CD14-positive monocyte (primary cell): Measurements from ENCODE around the gene PCAT7. TPM values are rescaled to one million over a fixed set of nuclear protein-coding genes. Genes with fewer than 3 reads are reported as not detected.

Experiments
- DNase-seq, 3 donors: peaks; one replicate each; pipeline ENCODE4 v3.0.0-alpha.2; 2011 to 2022
- H2AFZ ChIP-seq: 2 replicates; pipeline ENCODE4 v1.6.0; 2012; ENCODE audit warnings: mild to moderate bottlenecking, low read depth, low read length, inconsistent platforms; ENCODE audit not compliant: insufficient read depth, poor library complexity, severe bottlenecking
- H3K27ac ChIP-seq, 2 donors: 1 replicate in 1 of 2; 2 replicates in 1 of 2; pipeline ENCODE4 v1.5.1; 2012 to 2013; ENCODE audit warnings: low read length in 2 of 2, control low read depth in 1 of 2, inconsistent platforms in 1 of 2, low read depth in 1 of 2, mild to moderate bottlenecking in 1 of 2
- H3K27me3 ChIP-seq, 2 donors: one replicate each; pipeline versions ENCODE4 v1.6.0 to v1.6.1; 2011 to 2013; ENCODE audit warnings: low read length in 2 of 2; ENCODE audit not compliant: control insufficient read depth in 2 of 2, insufficient read depth in 2 of 2
- H3K36me3 ChIP-seq, 2 donors: replicated peaks in 1 of 2; 1 replicate in 1 of 2; 2 replicates in 1 of 2; pipeline versions ENCODE4 v1.5.1 to v1.6.1; 2012 to 2013; ENCODE audit warnings: low read length in 2 of 2, control low read depth in 1 of 2, inconsistent platforms in 1 of 2, mild to moderate bottlenecking in 1 of 2; ENCODE audit not compliant: insufficient read depth in 2 of 2, control insufficient read depth in 1 of 2
- H3K4me1 ChIP-seq, 2 donors: 1 replicate in 1 of 2; 2 replicates in 1 of 2; pipeline versions ENCODE4 v1.5.1 to v1.6.1; 2012 to 2013; ENCODE audit warnings: low read length in 2 of 2, control low read depth in 1 of 2, inconsistent platforms in 1 of 2, mild to moderate bottlenecking in 1 of 2, moderate library complexity in 1 of 2; ENCODE audit not compliant: insufficient read depth in 2 of 2, control insufficient read depth in 1 of 2
- H3K4me2 ChIP-seq: replicated peaks from 2 replicates; pipeline ENCODE3; 2012; ENCODE audit warnings: low read length, moderate library complexity, mild to moderate bottlenecking; ENCODE audit not compliant: poor library complexity, severe bottlenecking; ENCODE audit errors: extremely low read depth
- H3K4me3 ChIP-seq, 3 experiments: fragments of 200-600 bp in 1 of 3; sonication (generic) in 1 of 3; replicated peaks in 1 of 3; 1 replicate in 2 of 3; 2 replicates in 1 of 3; pipeline ENCODE4 v1.5.1; 2011 to 2013; ENCODE audit warnings: low read length in 3 of 3, mild to moderate bottlenecking in 3 of 3, control low read depth in 2 of 3, low read depth in 2 of 3, inconsistent platforms in 1 of 3, moderate library complexity in 1 of 3
- H3K79me2 ChIP-seq: 2 replicates; pipeline ENCODE4 v1.6.0; 2012; ENCODE audit warnings: mild to moderate bottlenecking, control low read depth, inconsistent platforms, low read length, moderate library complexity; ENCODE audit not compliant: insufficient read depth
- H3K9ac ChIP-seq: 2 replicates; pipeline ENCODE4 v1.6.0; 2017; ENCODE audit warnings: low read length, mild to moderate bottlenecking; ENCODE audit not compliant: insufficient read depth, poor library complexity, severe bottlenecking
- H3K9me3 ChIP-seq, 2 donors: replicated peaks in 1 of 2; 1 replicate in 1 of 2; 2 replicates in 1 of 2; pipeline versions ENCODE4 v1.5.1 to v1.6.1; 2012 to 2013; ENCODE audit warnings: low read length in 2 of 2, control low read depth in 1 of 2; ENCODE audit not compliant: control insufficient read depth in 1 of 2, insufficient read depth in 1 of 2
- H4K20me1 ChIP-seq: 2 replicates; pipeline ENCODE4 v1.6.0; 2012; ENCODE audit warnings: mild to moderate bottlenecking, low read length, control low read depth, moderate library complexity; ENCODE audit not compliant: insufficient read depth
- H3K27ac Mint-ChIP-seq, 7 donors: one replicate each; pipeline ENCODE4 v1.8.0; 2020; ENCODE audit warnings: mild to moderate bottlenecking in 7 of 7, mixed read lengths in 7 of 7, moderate library complexity in 6 of 7, inconsistent platforms in 2 of 7
- H3K27me3 Mint-ChIP-seq, 3 donors: one replicate each; pipeline ENCODE4 v1.8.0; 2021 to 2022; ENCODE audit warnings: low read depth in 3 of 3, mild to moderate bottlenecking in 3 of 3, mixed read lengths in 3 of 3, moderate library complexity in 3 of 3, inconsistent platforms in 1 of 3
- H3K36me3 Mint-ChIP-seq, 2 donors: one replicate each; pipeline ENCODE4 v1.8.0; 2020; ENCODE audit warnings: mixed read lengths in 2 of 2, inconsistent platforms in 1 of 2, mild to moderate bottlenecking in 1 of 2
- H3K4me1 Mint-ChIP-seq: one replicate; pipeline ENCODE4 v1.8.0; 2020; ENCODE audit warnings: mild to moderate bottlenecking, mixed read lengths
- H3K4me3 Mint-ChIP-seq, 2 donors: one replicate each; pipeline ENCODE4 v1.8.0; 2020; ENCODE audit warnings: mild to moderate bottlenecking in 2 of 2, mixed read lengths in 2 of 2, moderate library complexity in 1 of 2
- H3K9me3 Mint-ChIP-seq, 7 donors: one replicate each; pipeline ENCODE4 v1.8.0; 2020 to 2022; ENCODE audit warnings: mixed read lengths in 7 of 7, mild to moderate bottlenecking in 6 of 7, moderate library complexity in 6 of 7, inconsistent platforms in 2 of 7
- WGBS: methylation state at CpG from one replicate; pipeline ENCODE4 v1.1.5; 2013; ENCODE audit warnings: missing lambda C conversion rate; ENCODE audit not compliant: insufficient coverage; 5-methylcytosine and 5-hydroxymethylcytosine counted together
- intact Hi-C, 2 donors: fragments of 100-400 bp; cut with micrococcal nuclease; formaldehyde crosslinking; loops; one replicate each; pipeline versions ENCODE4 v1.15.0 to v1.15.1; 2023
- polyA plus RNA-seq, 3 donors: library from polyadenylated mRNA; depleted of rRNA in 1 of 3; unstranded in 2 of 3; stranded (reverse) in 1 of 3; fragments of 300-500 nt in 2 of 3; fragments of >200 nt in 1 of 3; fragmentation: Illumina TruSeq in 2 of 3; gene quantifications; 1 replicate in 2 of 3; 2 replicates in 1 of 3; pipeline ENCODE4 v1.2.3, GENCODE V29; 2012 to 2021
- TF ChIP-seq, protein P1 (sequence below): fragments of 200-600 bp; IDR thresholded peaks from one replicate; pipeline ENCODE4 v1.8.0; 2022; ENCODE audit warnings: antibody characterized with exemption, mild to moderate bottlenecking

PCAT7 gene
- polyA plus RNA-seq, 3 donors: not detected

DNA sequence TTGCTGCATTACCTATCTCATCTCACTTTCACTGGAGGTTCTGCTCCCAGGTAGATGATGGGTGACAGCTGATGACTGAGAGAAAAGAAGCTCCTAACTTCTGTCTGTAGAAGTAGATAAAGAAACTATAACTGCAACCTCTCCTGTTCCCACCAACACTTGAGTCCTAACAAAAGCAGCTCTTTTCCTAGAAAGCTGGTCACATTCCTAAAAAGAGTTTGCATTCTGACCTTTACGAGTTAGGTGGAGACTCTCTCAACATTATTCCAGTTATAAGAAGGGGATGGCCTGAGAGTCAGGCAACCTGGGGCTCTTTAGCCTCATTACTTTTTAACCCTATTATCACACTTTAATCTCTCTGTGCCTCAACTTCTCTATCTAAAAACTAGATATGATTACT lies 8.9 kb upstream of the PCAT7 start:
- WGBS: no CpG with 5 or more reads among the region's 1 CpG
- H3K27me3 Mint-ChIP-seq: peaks cover 5 to 13% (median 12%) of the 10 kb centered on the region in 3 donors
- TF ChIP-seq, protein P1, sequence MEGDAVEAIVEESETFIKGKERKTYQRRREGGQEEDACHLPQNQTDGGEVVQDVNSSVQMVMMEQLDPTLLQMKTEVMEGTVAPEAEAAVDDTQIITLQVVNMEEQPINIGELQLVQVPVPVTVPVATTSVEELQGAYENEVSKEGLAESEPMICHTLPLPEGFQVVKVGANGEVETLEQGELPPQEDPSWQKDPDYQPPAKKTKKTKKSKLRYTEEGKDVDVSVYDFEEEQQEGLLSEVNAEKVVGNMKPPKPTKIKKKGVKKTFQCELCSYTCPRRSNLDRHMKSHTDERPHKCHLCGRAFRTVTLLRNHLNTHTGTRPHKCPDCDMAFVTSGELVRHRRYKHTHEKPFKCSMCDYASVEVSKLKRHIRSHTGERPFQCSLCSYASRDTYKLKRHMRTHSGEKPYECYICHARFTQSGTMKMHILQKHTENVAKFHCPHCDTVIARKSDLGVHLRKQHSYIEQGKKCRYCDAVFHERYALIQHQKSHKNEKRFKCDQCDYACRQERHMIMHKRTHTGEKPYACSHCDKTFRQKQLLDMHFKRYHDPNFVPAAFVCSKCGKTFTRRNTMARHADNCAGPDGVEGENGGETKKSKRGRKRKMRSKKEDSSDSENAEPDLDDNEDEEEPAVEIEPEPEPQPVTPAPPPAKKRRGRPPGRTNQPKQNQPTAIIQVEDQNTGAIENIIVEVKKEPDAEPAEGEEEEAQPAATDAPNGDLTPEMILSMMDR: no peak

GRCh38 chr9:94553029-94553938 lies 1.6 kb upstream of the PCAT7 start:
- DNase-seq: no peak
- no peaks in the 10 kb centered on the region for H3K79me2 ChIP-seq
- 93% methylated on average over 19 of the region's 29 CpGs for WGBS
- H4K20me1 ChIP-seq: no peaks in the 10 kb centered on the region
- H3K4me2 ChIP-seq: no peak overlapping the region
- Mint-ChIP-seq H3K27ac (no peak overlapping the region), H3K36me3 (no peaks in the 10 kb centered on the region), H3K9me3 (peaks cover 0 to 2% (median 0%) of the 10 kb centered on the region in 7 donors), H3K27me3 (peaks cover 2 to 19% (median 19%) of the 10 kb centered on the region in 3 donors), H3K4me3 (no peak overlapping the region), H3K4me1 (peaks cover 5% of the 10 kb centered on the region)
- H2AFZ ChIP-seq: no peak overlapping the region
- intact Hi-C loops: no loop called here
- H3K4me1 ChIP-seq: no peaks in the 10 kb centered on the region
- H3K36me3 ChIP-seq: no peaks in the 10 kb centered on the region
- no peak overlapping the region for H3K4me3 ChIP-seq
- peaks cover 0 to 12% of the 10 kb centered on the region in 2 donors for H3K27me3 ChIP-seq
- TF ChIP-seq, protein P1: no peak
- no peak overlapping the region for H3K9ac ChIP-seq
- no peak overlapping the region for H3K27ac ChIP-seq
- no peaks in the 10 kb centered on the region for H3K9me3 ChIP-seq

More for the DNA sequence above, 8.9 kb upstream of the PCAT7 start:
- Histone ChIP-seq H3K36me3 (no peaks in the 10 kb centered on the region), H3K9me3 (no peaks in the 10 kb centered on the region), H3K4me3 (no peak overlapping the region), H2AFZ (no peak overlapping the region), H3K4me2 (no peak overlapping the region), H3K4me1 (no peaks in the 10 kb centered on the region), H4K20me1 (no peaks in the 10 kb centered on the region), H3K27me3 (peaks cover 0 to 11% of the 10 kb centered on the region in 2 donors), H3K27ac (no peak overlapping the region), H3K79me2 (no peaks in the 10 kb centered on the region), H3K9ac (no peak overlapping the region)
- H3K4me3 Mint-ChIP-seq: no peak overlapping the region
- no peak overlapping the region for H3K27ac Mint-ChIP-seq
- H3K9me3 Mint-ChIP-seq: peaks cover 0 to 1% (median 0%) of the 10 kb centered on the region in 7 donors
- no peak for DNase-seq
- intact Hi-C loops: no loop called here
- H3K36me3 Mint-ChIP-seq: no peaks in the 10 kb centered on the region
- H3K4me1 Mint-ChIP-seq: no peaks in the 10 kb centered on the region
